Activated naive CD4-positive, alpha-beta T cell treated with anti-CD3 and anti-CD28 coated beads, Interleukin-2, amount 10 ng/mL, durations not matched to agents 5 hours and 36 hours (primary cell): ENCODE data around the gene CCDC194. TPM values are rescaled to one million over a fixed set of nuclear protein-coding genes. Genes with fewer than 3 reads are reported as not detected.

ENCODE experiments used
- total RNA-seq, 2 experiments: library from RNA; stranded (reverse); gene quantifications; one replicate each; pipeline ENCODE4 v1.2.3, GENCODE V29; 2021

The CCDC194 gene
- 1 to 10 TPM; 2.1 to 2.2 TPM for total RNA-seq

GRCh38 chr19:17393914-17394313 is at the start of gene CCDC194:
Gene CCDC194 (minus strand): TSS chr19:17394196. CDS start chr19:17394158, 38 bp downstream.

GRCh38 chr19:17419621-17420474 is 25.9 kb upstream of the CCDC194 start, which contains the start of gene MVB12A:
Gene MVB12A (plus strand): TSS chr19:17420047. CDS start chr19:17420136, 89 bp downstream.

GRCh38 chr19:17405250-17406045 is 11.5 kb upstream of the CCDC194 start, which contains the start of gene BST2:
Gene BST2 (minus strand): TSS chr19:17405630. CDS start chr19:17405575, 55 bp downstream.

GRCh38 chr19:17376935-17377600 is 16.9 kb downstream of the CCDC194 start, which contains the start of gene PLVAP:
Gene PLVAP (minus strand): TSS chr19:17377342. CDS start chr19:17377288, 54 bp downstream.

Other genes starting within 250 kb of the CCDC194 start
- 10 to 100 TPM; 29.3 to 32.3 TPM for gene USE1, start 178.8 kb downstream of the CCDC194 start, total RNA-seq
- 10 to 100 TPM; 29.0 to 32.4 TPM for gene OCEL1, start 168.0 kb downstream of the CCDC194 start, total RNA-seq
- gene NR2F6, start 148.3 kb downstream of the CCDC194 start, total RNA-seq, result 1 to 10 TPM; 7.8 to 9.0 TPM
- under 1 TPM; 0.26 to 0.66 TPM for gene USHBP1, start 129.5 kb downstream of the CCDC194 start, total RNA-seq
- gene BABAM1, start 126.8 kb downstream of the CCDC194 start, total RNA-seq, result 10 to 100 TPM; 97.6 to 98.3 TPM
- 1 to 10 TPM; 7.0 to 8.2 TPM for gene ANKLE1, start 112.3 kb downstream of the CCDC194 start, total RNA-seq
- gene ABHD8, start 90.8 kb downstream of the CCDC194 start, total RNA-seq, result 1 to 10 TPM; 9.2 to 9.6 TPM
- gene MRPL34, start 88.3 kb downstream of the CCDC194 start, total RNA-seq, result 10 to 100 TPM; 81.9 to 94.5 TPM
- 10 to 100 TPM; 47.2 to 52.9 TPM for gene DDA1, start 84.6 kb downstream of the CCDC194 start, total RNA-seq
- gene ANO8, start 59.3 kb downstream of the CCDC194 start, total RNA-seq, result 10 to 100 TPM; 16.6 to 17.4 TPM
- gene GTPBP3, start 56.6 kb downstream of the CCDC194 start, total RNA-seq, result 10 to 100 TPM; 35.2 to 36.5 TPM
- under 1 TPM in 1 of 2 experiments, not detected in 1; 0.43 TPM for gene PLVAP, start 16.9 kb downstream of the CCDC194 start, total RNA-seq
- 100 to 1,000 TPM; 104 to 111 TPM for gene BST2, start 11.4 kb upstream of the CCDC194 start, total RNA-seq
- gene MVB12A, start 25.9 kb upstream of the CCDC194 start, total RNA-seq, result 10 to 100 TPM; 38.8 to 39.2 TPM
- not detected for gene TMEM221, start 54.5 kb upstream of the CCDC194 start, total RNA-seq
- gene NXNL1, start 66.7 kb upstream of the CCDC194 start, total RNA-seq, result not detected
- 1 to 10 TPM; 4.7 to 5.4 TPM for gene SLC27A1, start 76.3 kb upstream of the CCDC194 start, total RNA-seq
- gene PGLS, start 117.5 kb upstream of the CCDC194 start, total RNA-seq, result 100 to 1,000 TPM; 100 to 104 TPM
- gene COLGALT1, start 161.5 kb upstream of the CCDC194 start, total RNA-seq, result 10 to 100 TPM; 52.0 to 54.4 TPM